GM10266 (cell line): ENCODE results near the gene TSHZ2.

ENCODE experiments used
- DNase-seq: peaks from one replicate; pipeline ENCODE4 v3.0.0; 2012; ENCODE audit errors: extremely low spot score
- CTCF ChIP-seq: IDR thresholded peaks from 2 replicates; pipeline ENCODE4 v1.5.1; 2012; ENCODE audit warnings: mild to moderate bottlenecking, low read depth; ENCODE audit not compliant: control insufficient read depth, insufficient read depth; ENCODE audit errors: missing control alignments

Gene TSHZ2

GRCh38 chr20:53221731-53222130 lies 249.6 kb downstream of the TSHZ2 start:
- TF ChIP-seq CTCF = no peak
- DNase-seq = no peak

DNA sequence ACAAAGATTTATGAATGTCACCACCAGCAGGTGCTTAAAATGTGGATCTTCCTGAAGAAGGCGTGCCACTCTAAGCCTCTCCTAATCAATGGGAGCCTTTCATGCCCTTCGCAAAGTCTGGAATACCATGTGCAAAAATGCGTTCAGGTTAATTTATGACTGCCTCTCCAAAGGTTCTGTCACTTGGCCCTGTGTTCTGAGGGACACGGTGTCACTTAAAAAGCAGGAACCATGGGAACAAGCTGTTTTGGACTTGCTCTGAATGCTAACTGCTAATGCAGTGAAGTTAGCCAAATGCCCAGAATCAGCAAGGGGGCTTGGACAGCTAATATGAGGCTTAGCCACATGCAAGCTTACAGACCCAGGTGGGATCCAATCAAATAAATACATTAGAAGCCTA lies 250.3 kb downstream of the TSHZ2 start:
- no peak for TF ChIP-seq CTCF
- no peak for DNase-seq

- no peak for TF ChIP-seq CTCF
- no peak for DNase-seq
Measured at GRCh38 chr20:53222932-53223331, 250.8 kb downstream of the TSHZ2 start.

- TF ChIP-seq CTCF = no peak
- no peak for DNase-seq
Measured at GRCh38 chr20:53223626-53224172, 251.5 kb downstream of the TSHZ2 start.

GRCh38 chr20:53224851-53225250 lies 252.7 kb downstream of the TSHZ2 start:
- TF ChIP-seq CTCF = no peak
- no peak for DNase-seq

GRCh38 chr20:53226826-53227225 lies 254.7 kb downstream of the TSHZ2 start:
- no peak for DNase-seq
- TF ChIP-seq CTCF = no peak

DNA sequence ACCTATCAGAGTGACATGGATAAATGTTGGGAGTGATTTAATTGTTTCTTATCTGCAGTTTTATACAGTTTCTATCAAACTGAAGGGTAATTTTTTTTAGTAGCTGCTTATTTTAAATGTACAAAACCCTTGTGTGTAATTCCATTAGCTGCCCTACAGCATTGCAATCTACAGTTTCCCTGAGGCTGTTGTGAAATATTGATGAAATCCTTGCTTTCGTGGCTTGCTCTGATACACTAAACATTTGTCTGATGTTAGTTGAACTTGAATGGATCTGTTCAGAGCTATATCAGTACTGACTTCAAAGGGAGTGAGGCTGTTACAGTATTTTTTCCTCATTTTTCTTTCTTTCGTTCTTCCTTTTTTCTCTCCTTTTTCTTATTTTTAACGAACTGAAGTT lies 255.4 kb downstream of the TSHZ2 start:
- DNase-seq = no peak
- no peak for TF ChIP-seq CTCF
